Umbilical cord (tissue), 2 donors: ENCODE measurements around the gene FGD2. TPM values are rescaled to one million over a fixed set of nuclear protein-coding genes. Genes with fewer than 3 reads are reported as not detected.
A peak's percentile ranks its signal among the peaks of the same experiment; 100 is the strongest.

Experiments used
- DNase-seq: peaks from one replicate; pipeline ENCODE4 v3.0.0-alpha.2; 2015; ENCODE audit warnings: low spot score
- total RNA-seq: library from RNA; depleted of rRNA; stranded (reverse); fragments of >200 nt; gene quantifications from one replicate; pipeline ENCODE4 v1.2.3, GENCODE V29; 2014; ENCODE audit warnings: low replicate concordance; ENCODE audit not compliant: insufficient read depth

The FGD2 gene
- total RNA-seq, 1 donor from 2014 or later = 6.5 TPM

DNA sequence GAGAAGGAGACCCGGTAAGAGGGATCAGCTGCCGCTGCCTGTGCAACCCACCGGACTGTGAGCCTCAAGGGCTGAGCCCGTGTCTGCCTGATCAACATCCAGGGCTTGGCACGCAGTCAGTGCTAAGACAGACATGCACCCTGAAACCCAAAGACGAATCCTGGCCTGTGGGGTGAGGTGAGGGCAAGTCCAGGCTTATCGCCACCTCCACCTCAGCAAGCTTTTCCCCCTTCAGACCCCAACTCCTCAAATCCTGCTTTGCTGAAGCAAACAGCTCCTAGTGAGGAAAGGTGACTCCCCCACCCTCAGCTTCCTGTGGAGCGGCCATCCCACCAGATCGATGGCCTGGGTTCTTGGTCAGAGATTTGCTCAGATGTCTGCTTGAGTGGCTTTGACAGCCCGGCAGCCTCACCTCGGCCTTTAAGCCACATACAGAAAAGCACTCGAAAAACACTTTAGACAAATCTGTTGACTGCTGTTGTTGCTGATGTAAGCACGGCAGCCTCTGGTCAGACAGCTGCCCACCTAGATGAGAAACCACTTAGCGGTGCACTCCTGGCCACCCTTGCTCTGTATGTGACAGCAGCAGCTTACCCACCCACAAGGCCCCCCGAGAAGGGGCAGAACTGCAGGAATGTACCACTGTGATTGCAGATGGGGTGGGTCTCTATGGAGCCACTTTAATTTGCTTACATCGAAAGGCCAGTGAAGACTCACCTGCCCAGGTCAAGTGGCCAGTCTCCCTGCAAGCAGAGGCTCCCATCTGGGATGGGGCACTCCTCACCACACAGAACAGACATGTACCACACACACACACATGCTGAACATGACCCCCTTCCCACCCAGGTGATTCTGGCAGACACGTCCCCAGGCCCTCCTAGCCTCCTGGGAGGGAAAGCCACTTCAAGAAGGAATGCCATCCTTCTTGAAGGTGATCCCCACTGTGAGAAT is 34.3 kb upstream of the FGD2 start:
- no peak for DNase-seq

DNA sequence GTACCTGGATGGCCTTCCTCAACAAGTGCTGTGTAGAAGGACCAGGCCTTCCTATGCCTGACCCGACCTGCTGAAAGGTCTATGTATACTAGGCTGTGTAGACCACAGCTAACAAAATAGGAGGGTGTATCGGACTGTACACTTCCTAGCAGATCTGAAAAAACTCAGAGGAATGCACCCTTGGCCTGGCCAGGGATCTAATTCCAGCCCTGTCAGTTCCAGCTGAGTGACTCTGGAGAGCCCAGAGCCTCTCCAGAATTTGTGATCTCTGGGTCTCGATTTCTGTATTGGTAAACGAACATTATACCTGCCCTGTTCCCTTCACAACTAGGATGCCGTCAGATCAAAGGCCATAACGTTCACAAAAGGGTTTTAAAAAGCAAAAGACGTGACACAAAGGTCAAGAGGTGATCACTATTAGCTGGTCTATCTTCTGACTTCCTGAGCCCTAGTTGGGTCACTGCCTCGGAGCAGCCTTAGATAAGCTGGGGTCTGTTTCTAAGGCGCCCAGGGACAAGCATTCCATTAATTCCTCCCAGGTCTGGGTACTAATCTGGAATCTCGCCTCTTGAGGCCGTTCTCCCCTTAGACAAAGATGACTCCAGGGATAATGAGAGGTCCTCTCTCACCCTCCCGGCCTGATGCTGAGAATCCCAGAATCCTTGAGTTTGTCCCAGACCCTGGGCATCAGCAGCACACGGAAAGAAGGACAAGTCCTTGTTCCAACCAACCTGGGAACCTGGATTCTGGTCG is 33.4 kb upstream of the FGD2 start:
- DNase-seq = no peak

DNA sequence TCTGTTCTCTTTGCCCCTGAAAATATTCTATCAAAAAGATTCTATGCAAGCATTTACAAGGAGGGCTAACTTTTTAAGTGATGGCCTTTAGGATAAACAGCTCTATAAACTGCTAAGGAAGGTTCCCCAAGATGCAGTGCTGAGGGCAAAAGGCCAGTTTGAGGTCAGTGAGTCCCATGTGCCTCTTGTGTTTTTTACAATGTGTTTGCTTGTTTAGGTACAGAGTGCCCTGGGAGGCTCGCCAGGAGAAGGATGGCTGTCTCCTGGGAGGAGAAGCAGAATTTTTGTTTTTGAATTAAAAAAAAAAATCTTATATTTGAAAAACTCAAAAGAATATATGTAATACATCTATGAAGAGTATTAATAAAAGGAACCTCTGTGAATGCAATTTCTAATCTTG is 32.3 kb upstream of the FGD2 start:
- no peak for DNase-seq

DNA sequence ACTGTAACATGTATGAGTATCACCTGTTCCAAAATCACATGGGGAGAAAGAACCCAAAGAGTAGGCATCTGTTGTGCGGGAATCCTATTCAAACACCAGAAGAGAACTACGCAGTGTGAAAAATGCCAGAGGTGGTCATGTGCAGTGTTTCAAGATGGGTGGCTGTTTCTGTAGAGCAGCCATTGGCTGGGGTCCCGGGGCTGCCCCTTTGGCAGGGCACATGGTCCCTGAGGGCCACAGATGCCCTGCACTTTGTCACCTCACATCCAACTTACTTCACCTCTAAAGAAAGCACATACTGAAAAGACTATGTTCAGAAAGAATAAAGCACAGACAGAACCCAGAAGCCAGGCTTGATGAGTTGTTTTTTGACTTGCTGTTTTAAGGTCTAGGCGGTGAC is 31.8 kb upstream of the FGD2 start:
- no peak for DNase-seq

DNA sequence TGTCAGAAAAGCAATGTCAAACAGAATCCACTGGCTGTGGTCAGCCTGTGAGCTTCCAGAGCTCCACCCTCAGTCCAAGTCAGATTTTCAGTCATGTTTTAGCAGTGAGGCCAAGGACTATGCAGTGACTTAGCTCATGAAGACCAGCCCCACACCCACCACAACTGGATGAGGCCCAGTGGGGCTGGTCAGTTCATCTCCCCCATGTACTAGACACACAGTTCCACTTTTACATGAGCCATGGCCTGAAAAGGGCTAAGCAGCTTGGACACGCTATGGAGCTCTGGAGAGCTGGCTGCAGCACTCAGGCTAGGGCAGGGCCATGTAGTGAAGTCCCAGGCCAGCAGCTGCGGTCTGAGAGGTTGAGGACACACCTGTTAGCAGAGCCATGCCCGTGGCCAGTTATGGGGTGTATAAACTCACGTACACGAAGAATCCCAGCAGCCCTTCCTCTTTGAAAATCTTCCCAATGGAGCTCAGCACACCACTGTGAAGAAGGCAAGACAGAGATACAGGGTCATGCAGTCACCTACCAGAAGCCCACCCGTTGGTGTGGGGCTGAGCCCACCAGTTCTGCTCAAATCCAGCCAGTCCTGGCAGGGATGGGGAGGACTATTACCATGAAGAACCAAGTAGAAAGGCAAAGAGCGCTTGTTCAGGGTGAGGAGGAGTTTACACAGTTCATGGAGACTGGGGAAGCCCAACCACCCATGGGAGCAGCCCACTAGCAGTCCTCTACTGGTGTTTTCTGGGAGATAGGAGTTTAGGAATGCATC is 30.0 kb upstream of the FGD2 start:
- DNase-seq = no peak

DNA sequence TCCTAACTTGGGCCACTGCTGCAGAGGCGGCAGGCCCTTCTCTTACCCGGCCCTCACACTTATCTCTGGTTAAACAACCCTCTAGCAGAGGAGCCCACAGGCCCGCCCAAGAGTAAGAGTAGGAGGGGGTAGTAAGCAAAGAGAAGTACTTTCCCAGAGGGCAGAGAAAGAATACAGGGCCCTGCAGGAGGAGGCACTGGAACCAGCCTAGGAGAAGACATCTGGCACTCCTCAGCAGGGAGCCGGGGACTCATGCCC is 29.5 kb upstream of the FGD2 start:
- DNase-seq = no peak

DNA sequence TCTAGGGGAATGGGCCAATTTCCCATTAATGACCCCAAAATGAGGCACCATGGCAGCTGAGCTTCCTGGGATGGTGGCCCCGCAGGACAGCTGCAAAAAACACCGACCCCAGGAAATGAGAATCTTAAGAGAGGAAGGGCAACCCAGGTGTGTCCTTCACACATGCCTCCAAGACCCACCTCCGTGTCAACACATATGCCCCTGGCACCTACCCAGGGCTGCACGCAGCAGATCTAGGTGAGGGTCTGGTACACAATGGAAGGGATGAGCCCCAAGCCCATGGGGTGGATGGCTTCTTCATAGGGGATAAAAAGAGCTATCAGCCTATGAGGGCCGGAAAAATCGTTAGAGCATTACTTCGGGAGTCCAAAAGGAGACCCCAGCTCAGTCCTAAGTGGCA is 28.9 kb upstream of the FGD2 start:
- DNase-seq = no peak

DNA sequence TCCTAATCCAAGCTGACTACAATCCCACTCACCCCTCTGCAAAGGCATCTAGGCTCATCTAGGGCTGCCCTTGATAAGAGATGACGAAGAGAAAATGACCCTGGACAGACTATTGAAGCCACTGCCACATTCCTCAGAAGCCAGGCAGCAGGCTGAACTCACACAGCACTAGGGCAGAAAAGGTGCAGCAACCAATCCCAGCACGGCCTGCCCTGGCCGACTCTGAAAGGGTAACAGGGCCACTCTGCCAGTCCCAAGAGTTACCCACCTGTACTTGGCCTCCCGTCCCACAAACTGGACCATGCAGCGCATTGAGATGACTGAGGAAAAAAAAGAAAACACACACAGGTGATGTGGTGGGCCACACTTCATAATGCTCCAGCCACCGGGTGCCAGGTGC is 28.5 kb upstream of the FGD2 start:
- no peak for DNase-seq

DNA sequence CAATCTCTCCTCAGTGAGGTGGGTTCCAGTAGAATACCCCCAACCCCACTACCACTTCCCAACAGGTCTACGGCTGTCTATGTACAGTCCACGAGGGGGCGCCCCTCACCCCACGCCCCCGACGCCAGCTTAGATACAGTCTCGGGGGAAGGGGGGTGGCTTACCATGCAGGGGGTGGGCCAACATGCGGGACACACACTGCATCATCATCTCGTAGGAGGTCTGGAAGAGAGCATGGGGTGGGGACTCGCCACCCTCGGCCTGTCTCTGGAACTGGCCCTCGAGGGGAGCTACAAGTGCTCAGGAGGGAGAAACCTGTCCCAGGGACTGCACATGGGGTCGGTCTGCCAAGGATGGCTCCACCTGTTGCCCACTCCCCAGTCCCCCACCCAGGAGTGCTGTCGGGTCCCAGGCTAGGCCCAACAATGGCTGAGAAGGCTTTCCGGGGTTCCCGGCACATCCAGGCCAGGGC is 27.9 kb upstream of the FGD2 start:
- DNase-seq = no peak

DNA sequence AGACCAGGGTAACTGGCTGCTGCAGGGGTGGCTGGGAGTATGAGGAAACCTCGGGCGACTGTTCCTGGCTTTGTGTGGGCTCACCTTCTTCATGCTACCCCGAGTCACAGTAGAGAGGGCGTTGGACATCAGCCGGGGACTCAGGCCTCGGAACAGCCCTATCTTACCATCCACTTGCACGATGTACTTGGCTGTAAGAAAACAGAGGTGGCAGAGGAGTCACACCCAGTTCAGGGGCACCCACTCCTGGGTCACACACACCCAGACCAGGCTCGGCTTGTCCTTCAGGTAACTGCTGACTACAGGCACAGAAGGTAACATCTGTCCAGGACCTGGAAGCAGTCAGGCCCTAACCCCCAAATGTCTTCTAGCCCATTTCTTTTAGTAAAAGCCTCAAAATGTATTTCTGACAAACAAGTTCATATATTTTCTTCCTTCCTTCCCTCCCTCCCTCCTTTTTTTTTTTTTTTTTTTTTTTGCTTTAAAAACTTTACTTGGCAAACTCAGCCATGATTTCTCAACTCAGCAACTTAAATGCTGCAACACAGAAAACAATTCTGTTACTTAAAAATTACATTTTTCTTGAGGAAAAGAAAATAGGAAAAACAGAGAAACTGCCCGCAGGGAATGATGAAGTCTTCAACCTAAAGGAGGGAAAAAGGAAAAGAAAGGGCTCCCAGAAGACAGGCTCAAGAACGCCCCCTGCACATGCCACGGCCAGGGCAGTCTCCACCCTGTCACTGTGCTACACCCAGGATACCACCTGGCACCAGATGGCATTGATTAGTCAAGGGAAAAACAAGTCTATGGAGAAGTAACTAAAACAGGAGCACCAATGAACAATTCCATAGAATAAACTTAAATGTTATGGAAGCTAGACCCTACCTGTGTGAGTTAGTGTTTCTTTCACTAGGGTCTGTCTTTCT is 26.8 kb upstream of the FGD2 start:
- DNase-seq = no peak

DNA sequence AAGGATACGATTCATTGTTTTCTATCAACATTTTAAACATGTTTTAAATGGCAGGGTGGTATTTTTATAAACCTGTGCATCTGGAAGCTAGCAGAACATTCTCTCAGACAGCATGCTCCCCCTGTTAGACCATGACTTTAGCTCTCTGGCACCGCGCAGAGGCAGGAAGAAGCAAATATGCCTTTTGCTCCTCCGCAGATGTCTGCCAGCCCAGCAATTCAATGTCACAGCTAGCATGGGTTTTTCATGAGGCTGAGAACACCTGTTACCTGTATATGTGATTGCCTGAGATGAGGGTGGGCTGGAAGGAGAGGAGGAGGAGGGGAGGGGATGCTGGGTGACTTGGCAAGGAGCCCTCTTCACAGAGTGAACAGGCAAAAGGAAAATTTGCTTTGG is 26.1 kb upstream of the FGD2 start:
- peak; percentile 73 for DNase-seq

DNA sequence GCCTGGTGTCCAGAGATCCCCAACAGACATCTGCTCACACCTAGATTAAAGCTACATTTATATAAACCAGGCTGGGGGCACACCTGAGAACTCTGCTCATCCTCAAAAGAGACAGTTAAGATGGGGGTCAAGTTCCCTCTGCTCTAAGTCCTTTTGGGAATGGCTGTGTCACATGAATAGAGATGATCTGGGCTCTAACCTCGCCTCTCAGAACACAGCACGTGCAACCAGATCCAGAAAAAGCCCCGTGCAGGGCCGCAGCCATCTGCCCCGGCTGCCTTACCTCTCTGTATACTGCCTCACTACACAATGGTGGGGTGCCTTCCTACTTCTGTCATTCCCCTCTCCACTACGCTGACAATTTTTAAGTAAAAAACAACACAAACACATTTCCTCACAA is 25.3 kb upstream of the FGD2 start:
- DNase-seq = no peak

DNA sequence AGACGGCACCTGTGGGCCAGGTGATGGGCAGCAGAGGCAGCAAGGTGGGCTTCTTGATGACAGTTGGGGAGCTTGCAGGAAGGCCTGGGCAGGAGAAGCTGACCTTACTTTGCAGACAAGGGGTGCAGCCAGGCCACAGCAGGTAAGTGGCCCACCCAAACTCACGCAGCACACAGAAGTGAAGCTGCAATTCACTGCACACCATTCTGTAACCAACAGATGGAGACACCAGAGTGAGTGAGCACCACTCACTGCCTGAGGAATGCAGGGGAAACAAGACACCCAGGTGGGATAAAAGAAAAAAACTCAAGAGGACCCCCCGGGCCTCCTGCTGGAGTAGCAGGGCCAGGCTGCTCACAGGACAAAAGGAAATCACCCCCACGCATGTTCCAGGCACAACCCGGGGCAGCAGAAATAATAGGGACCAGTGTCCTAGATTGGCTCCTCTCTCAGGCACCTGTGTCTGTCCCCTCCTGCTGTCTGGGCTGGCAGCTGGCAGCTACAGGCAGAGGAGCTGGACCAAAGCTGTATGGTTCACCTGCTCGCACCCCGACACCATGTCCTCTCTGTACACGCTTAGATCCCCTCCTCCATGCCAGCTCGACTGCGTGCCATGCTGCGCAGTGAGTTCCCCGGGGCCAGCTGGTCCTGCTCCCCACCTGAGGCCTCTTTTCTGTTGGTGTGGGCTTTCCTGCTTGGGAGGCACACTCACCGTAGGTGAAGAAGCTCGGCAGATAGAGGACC is 24.4 kb upstream of the FGD2 start:
- no peak for DNase-seq

DNA sequence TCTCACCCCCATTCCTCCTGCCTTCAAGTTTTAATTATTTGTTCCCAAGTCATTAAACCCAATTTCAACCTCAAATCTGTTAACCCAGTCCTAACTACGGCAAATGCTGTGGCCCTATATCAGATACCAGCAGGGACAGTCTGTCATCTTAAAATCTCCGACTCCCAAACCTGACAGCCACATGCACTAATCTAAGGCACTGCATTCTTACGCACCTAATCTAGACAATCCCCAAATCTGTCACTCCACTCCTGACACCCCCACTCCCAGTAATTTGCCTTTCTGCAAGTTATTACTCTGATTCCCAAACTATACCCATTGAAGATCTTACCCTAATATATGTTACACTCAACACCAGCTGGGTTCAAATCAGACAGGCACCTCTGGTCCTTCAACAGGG is 21.9 kb upstream of the FGD2 start:
- no peak for DNase-seq

DNA sequence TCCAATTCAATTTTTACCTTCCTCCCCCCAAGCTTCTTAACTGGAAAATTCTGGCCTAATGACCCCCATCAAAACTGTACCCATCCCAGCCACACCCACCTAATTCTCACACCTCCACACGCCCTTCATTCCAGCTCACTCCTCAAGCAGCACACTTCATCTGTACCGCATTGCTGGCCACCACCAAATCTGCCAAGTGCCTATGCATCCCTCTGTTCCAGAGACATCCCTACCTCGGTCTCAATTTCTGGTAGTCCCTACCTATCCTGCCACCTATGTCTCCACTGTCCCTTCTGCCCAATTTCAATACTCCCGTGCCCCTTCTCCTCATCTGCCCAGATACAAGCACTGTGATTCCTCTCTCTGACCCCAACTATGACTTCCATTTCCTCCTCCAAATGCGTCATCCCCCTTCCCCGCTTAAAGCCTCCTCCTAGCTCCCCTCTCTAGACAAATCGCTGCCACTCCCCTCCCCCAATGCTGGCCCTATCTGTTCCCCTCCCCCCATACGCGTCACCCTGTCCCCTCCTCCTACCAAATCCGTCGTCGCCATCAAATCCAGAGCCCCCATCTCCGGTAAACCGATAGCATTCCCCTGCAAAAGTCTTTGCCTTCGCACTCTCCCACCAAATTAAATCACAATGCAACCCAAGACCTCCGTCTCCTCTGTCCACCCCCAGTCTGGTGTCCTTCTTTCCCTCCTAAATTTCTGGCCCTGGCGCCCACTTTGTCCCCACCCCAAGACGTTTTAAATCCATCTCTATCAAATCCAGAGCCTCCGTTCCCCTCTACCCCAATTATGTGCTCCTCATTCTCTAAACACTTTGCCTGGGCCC is 20.7 kb upstream of the FGD2 start:
- peak; percentile 68 for DNase-seq

DNA sequence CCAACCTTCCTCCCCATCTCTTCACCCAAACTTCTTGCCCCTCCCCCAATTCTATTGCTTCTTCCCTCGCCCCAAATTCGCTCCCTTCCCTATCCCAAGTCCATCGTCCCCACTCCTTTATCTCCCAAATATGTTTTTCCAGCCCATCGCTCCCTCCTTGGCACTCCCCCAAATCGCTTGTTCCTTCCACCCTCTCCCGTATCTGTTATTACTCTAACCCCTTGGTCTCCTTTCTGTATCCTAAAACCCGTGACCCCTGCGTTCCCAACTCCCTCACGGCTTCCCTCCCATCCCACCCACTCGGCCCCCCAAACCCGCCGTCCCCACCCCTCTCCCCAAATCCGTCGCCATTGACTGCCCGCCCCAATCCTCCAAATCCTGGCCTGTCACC is 20.0 kb upstream of the FGD2 start:
- DNase-seq = no peak

DNA sequence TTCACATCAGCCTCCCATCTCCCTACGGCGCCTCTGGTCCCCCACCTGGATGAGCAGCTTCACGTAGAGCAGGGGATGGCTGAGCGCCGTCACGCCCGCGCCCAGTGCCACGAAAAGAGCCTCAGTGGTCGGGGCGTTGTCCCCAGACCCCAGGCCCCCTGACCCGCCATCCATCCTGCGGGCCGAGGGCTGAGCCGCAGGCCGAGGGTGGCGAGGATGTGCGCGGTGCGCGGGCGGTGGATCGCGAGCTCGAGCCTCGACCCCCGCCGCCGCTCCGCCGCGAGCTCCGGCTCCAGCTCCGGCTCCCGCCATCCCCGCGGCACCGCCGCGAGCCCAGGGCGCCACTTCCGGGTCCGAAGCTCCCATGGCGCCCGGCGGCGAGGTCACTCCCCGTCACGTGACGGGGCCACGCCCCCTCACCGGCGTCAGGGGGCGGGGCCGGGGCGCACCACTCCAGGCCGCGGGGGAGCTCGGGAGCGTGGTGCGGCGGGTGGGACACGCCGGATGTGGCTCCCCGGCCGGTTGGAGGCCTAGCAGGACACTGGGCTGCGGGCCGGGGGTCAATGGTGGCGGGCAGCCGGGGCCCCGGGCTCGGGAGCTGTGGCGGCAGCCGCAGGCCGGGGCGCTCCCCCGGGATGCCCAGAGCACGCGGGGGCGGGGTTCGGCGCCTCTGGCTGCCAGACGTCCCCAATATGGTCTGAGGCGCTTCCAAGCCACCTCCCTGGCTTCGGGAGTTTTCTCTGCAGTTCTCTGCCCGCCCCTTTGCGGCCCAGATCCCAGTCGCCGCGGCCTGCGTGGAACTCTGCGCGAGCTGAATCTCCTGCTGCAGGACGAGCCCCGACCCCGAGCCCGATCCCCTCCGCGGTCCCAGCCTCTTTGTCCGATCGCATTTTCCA is 19.4 kb upstream of the FGD2 start, which contains the start of gene MTCH1:
MTCH1 (minus strand) TSS at position 389 of the 896 bp plus-strand sequence; CDS start at position 366, 23 bp downstream.
- peak; percentile 97 for DNase-seq

DNA sequence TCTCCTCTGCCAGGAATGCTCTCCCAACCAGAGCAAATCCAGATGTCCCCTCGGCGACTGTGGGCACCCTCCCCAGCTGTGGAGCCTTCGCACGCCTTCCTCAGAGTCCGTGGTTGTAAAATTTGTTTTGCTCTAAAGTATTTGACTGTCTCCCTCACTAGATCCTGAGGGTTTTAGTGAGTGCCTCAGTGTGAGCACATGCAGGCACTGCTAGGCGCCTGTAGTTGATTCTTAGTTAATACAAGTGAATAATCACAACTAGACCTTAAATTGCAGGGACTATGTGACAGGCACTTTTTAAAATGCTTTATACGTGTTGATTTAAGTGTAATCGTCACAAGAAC is 18.8 kb upstream of the FGD2 start:
- no peak for DNase-seq

DNA sequence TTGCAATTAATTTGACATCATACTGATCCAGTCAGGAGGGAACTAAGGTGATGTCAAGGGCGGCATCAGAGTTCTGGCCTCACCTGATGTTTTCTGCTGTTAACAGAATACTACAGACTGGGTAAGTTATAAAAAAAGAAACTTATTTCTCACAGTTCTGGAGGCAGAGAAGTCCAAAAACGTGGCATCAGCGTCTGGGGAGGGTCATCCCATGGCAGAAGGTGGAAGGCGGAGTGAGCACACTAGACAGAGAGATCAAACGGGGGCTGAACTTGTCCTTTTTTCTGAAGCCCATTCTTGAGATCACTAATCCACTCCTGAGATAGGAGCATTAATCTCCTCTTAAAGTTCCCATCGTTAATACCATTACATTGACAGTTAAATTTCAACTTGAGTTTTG is 16.2 kb upstream of the FGD2 start:
- DNase-seq = no peak
